SIG-M5 treated with dmso at 0.1 percent for 504 hours (cell line): Measurements from ENCODE around the gene PERM1.
"Not testable (repeated sequence)": the region's sequence is repeated elsewhere in the genome, so short reads cannot be mapped to it uniquely, and the experiment has no call there.

Source experiments
- DNase-seq: peaks from one replicate; lab custom pipeline; 2025; ENCODE audit not compliant: unreplicated experiment; lab: John Stamatoyannopoulos, UW

The PERM1 gene

DNA sequence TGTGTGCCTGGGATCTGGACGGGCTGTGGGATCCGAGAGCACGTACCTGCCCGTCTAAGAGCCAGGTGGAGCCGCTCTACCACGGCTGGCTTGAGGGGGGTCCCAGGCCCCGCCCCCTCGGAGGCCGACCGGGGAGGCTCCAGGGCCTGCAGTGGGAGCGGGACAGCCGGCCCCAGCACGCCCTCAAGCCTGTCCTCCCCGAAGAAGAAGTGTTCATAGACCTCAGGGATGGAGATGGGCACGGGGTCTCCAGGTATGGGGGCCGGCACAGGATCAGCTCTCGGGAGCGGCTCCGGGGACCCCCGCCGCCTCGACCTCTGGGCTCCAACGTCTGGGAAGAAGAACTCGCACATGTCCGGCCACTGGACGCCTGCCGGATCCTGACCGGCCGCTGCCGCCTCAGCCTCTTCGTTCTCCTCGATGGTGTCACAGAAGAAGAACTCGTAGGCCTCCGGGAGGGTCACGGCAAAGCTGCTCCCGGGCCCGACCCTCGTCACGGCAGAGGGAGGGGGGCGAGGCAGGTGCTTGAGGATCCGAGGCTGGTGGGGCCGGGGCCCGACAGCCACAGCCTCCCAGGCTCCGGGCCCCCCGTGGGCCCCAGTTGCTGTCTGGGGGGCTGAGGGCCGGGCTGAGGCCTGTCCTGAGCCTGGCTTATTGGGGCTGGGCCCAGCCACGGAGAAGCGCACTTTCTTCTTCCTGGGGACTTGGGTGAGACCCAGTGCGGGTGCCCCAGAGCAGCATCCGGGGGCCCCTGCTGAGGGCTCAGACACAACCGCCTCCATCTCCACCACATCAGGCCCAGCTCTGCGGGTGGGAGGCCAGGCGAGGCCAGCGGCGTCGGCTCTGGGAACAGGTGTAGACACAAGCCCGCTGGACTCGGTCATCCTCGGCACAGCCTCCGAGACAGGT lies 2.8 kb downstream of the PERM1 start:
- no peak for DNase-seq

DNA sequence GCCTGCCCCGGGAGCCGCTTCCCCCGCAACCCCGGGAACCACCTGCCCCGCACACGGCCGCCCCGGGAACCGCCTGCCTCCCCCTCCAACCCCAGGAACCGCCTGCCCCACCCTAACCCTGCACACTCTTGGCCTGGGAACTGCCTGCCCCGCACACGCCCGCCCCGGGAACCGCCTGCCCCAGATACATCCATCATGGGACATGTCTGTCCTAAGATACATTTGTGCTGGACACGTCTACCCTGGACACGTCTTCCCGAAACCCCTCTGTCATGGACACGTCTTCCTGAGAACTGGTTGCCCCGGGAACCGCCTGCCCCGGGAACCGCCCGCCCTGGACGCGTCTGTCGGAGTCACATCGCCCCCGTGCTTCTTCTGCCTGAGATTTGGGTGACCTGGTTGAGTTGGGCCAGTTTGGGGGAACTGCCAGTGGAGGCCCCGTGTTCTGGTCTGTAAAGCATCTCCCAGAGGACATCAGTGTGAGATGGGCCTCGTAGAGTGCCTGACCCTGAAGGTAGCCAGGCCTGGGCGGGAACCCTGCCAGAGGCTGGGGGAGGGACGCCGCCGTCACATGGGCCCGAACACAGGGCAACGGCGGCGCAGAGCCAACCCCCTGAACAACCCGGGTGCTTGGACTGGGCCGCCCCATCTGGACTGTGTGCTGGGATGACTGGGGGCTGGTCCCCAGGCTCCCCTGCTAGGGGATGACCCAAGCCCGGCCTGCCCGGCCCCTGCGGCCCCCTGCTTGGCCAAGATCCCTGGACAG lies 3.6 kb downstream of the PERM1 start:
- no peak for DNase-seq

DNA sequence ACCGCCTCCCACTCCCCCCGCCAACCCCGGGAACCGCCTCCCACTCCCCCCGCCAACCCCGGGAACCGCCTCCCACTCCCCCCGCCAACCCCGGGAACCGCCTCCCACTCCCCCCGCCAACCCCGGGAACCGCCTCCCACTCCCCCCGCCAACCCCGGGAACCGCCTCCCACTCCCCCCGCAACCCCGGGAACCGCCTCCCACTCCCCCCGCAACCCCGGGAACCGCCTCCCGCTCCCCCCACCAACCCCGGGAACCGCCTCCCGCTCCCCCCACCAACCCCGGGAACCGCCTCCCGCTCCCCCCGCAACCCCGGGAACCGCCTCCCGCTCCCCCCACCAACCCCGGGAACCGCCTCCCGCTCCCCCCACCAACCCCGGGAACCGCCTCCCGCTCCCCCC lies 5.1 kb downstream of the PERM1 start:
- DNase-seq, result not testable (repeated sequence)

- DNase-seq, result peak; percentile 46
These were observed 5.8 kb downstream of the PERM1 start for GRCh38 chr1:975896-976683.

GRCh38 chr1:975365-975764 lies 6.5 kb downstream of the PERM1 start:
- DNase-seq, result no peak

DNA sequence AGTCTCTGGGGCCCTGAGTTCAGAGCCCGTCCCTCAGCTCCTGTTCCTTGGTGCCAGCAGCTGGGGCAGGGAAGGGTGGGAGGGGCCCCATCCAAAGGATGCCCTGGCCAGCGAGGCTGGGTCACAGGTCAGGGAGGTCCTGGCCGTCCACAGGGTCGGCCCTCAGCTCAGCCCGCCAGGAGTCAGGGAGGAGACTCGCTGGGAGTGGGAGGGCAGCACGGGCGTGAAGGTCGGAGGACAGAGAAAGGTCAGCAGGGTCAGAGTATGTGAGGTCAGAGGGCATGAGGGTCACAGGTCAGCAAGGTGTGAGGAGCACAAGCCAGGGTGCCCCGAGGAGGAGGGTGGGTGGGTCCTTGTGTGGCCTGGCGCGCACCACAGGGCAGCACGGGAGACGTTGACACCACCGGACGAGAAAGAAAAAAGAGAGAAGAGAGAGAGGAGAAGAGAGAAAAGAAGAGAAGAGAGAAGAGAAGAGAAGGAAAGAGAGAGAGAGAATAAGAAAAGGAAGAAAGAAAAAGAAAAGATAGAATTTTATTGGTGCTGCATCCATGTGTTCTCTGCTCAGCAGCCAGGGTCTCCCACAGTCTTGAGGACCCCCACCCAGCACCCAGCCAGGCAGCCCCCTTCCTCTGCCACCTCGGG lies 7.1 kb downstream of the PERM1 start:
- DNase-seq, result no peak

DNA sequence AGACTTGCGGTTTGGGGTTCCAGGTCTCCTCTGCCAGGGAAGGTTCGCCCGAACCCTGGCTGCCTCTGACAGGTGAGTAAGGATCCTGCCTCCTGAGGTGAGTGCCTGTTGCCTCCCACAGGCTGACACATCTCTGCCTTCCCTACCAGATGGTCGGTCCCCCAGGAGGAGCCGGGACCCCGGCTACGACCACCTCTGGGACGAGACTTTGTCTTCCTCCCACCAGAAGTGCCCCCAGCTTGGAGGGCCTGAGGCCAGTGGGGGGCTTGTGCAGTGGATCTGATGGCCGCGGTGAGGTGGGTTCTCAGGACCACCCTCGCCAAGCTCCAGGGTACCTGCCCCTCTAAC lies 7.6 kb downstream of the PERM1 start:
- no peak for DNase-seq

- DNase-seq, result no peak
These were observed 8.2 kb downstream of the PERM1 start for GRCh38 chr1:973459-974292.

- no peak for DNase-seq
These were observed 9.0 kb downstream of the PERM1 start for GRCh38 chr1:972726-973458.

GRCh38 chr1:971751-972506 lies 10.0 kb downstream of the PERM1 start:
- no peak for DNase-seq

- DNase-seq, result no peak
These were observed 10.7 kb downstream of the PERM1 start for GRCh38 chr1:970973-971730.

DNA sequence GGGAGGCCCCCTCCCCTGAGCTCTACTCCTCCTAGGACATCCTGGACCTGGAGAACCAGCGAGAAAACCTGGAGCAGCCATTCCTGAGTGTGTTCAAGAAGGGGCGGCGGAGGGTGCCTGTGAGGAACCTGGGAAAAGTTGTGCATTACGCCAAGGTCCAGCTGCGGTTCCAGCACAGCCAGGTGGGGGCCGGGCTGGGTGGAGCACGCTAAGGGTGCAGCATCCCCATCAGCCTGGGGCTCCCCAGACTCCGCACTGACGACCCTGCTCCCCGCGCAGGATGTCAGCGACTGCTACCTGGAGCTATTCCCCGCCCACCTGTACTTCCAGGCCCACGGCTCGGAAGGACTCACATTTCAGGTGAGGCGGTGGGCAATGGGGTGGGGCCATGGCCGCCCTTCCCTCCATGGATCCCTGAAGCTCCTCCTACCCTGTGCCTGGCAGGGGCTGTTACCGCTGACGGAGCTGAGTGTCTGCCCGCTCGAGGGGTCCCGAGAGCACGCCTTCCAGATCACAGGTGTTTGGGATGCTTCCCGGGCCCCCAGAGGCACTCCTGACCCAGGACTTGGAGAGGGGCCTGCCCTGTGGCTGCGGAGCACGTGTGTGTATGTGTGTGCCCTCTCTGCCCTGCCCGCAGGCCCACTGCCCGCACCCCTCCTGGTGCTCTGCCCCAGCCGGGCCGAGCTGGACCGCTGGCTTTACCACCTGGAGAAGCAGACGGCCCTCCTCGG lies 11.5 kb downstream of the PERM1 start:
- DNase-seq, result no peak

DNA sequence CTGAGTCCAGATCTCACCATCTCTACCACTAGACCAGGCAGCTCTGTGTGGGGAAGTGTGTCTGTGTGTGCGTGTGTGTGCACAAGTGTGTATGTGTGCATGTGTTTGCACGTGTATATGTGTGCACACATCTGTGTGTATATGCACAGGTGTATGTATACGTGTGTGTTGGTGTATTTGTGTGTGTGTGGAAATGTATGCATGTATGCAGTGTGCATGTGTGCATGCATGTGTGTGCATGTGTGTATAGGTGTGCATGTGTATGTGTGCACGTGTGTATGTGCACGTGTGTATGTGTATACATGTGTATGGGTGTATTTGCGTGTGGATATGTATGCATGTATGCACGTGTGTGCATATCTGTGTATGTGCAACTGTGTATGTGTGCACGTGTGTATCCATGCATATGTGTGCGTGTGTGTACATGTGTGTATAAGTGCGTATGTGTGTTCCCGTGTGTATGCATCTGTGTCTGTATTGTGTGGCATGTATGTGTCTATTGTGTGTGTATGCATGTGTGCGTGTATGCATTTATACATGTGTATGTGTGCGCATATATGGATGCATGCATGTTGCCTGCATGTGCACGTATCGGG lies 12.5 kb downstream of the PERM1 start:
- no peak for DNase-seq

DNA sequence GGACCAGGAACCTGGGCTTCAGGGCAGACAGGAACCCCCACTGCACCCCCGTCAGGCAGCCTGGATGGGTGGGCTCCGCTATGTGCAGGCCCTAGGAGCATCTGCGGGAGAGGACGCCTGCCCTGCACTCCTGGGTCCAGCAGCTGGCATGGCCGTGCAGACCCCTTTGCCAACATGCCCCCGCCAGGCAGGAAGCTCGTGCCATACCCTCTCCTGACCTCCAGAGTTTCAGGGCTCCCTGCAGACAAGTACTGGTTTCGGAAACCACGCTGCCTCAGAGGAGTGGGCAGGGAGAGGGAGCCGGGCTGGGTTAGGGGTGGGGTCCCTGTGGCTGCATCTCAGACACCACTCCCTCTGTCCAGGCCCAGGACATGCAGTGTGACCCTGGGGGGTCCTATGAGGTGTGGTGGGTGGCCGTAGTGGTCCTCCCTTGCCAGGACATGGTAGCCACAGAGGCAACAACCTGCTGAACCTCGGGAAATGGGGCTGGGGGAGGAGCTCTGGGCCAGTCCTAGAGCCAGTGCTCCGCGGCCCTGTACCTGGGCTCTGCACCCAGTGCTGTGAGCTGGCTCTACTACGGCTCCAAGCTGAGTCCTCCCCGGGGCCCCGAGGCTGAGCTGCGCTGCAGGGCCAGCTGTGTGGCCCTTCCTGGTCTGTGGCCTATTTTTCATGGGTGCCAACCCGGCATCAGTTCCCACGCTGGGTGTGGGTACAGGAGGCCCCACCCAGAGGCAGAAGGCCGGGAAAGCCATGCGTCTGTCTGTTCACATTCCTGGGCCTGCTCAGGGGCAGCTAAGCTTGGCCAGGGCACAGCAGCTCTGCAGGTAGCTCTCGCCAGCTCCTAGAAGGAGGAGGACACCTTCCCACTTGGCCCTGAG lies 14.2 kb downstream of the PERM1 start:
- no peak for DNase-seq

DNA sequence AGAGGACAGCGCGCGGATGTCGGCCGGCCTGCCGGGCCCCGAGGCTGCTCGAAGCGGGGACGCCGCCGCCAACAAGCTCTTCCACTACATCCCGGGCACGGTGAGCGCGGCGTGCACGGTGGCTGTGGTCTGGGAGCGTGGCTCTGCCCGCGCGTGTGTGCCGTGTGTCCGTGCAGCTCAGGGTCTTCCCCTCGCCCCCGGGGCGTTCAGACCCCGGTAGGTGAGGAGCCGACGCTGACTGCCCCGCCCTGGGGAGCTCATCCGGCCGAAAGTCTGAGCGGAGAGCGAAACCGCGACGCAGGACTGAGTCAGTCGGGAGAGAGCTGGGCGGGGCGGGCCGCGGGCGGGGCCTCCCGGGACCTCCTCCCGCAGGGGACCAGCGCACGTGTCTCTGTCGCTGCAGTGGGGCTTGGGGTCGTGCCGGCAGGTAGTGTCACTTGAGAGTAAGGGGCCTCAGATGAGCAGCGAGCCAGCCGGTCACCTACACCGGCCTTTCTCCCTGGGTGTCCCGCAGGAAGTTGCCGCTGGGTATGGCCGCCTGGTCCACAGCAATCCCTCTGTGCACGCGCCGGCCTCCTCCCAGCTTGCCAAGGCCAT lies 15.1 kb downstream of the PERM1 start:
- DNase-seq, result peak; percentile 17
